Measurements from ENCODE around the gene BRINP2. TPM values are rescaled to one million over a fixed set of nuclear protein-coding genes. Genes with fewer than 3 reads are reported as not detected.

Gene BRINP2
- polyA plus RNA-seq, 2 of the 4 experiments (the other 2 are of a cell fraction), result 0.04 to 0.09 TPM

- FAIRE-seq, result no peak
- no peak for ATAC-seq
- TF ChIP-seq NR3C1 (IDR thresholded peaks at IDR 0.05), result no peak
- H3K9me3 ChIP-seq, result no peaks in the 10 kb centered on the region
- POLR2A ChIA-PET, result no interaction called here
- CTCF ChIA-PET, result no interaction called here
- no peak overlapping the region for H3K4me2 ChIP-seq
- H3K4me1 ChIP-seq, result no peaks in the 10 kb centered on the region
- DNase-seq (ENCODE audit: low read depth in 1 of 2, low spot score in 1 of 2), result no peak
- no peak overlapping the region for H3K27ac ChIP-seq
- WGBS (ENCODE audit: missing lambda C conversion rate), result 32% methylated on average over 12 of the region's 12 CpGs
- no peak overlapping the region for H3K4me3 ChIP-seq
Measured at GRCh38 chr1:177122461-177123251, 48.1 kb upstream of the BRINP2 start.

GRCh38 chr1:177124577-177125278 lies 46.0 kb upstream of the BRINP2 start:
- H3K4me3 ChIP-seq, result no peak overlapping the region
- WGBS (ENCODE audit: missing lambda C conversion rate), result 2% methylated on average over 4 of the region's 4 CpGs
- ChIA-PET POLR2A (no interaction called here), CTCF (no interaction called here)
- H3K4me2 ChIP-seq, result no peak overlapping the region
- no peak overlapping the region for H3K27ac ChIP-seq
- no peaks in the 10 kb centered on the region for H3K4me1 ChIP-seq
- no peaks in the 10 kb centered on the region for H3K9me3 ChIP-seq
- DNase-seq (ENCODE audit: low read depth in 1 of 2, low spot score in 1 of 2), result no peak
- ATAC-seq, result no peak
- no peak for FAIRE-seq
- no peak for TF ChIP-seq TP53 (CRISPR knock-in tag; IDR thresholded peaks at IDR 0.05)
- TF ChIP-seq HOXB5 (CRISPR knock-in tag; IDR thresholded peaks at IDR 0.05), result no peak
- TF ChIP-seq MYC (IDR thresholded peaks at IDR 0.05; ENCODE audit: borderline replicate concordance, low read length), result no peak
- no peak for TF ChIP-seq USF2 (IDR thresholded peaks at IDR 0.05)
- TF ChIP-seq ATOH8 (CRISPR knock-in tag; IDR thresholded peaks at IDR 0.05; ENCODE audit: low read depth), result no peak
- TF ChIP-seq CHD2 (IDR thresholded peaks at IDR 0.05; ENCODE audit: low read length, partially characterized antibody), result no peak
- TF ChIP-seq RARB (CRISPR knock-in tag; IDR thresholded peaks at IDR 0.05), result no peak
- no peak for TF ChIP-seq POLR2A (IDR thresholded peaks at IDR 0.05; ENCODE audit: low read length)
- no peak for TF ChIP-seq EHF (CRISPR knock-in tag; IDR thresholded peaks at IDR 0.05)
- no peak for TF ChIP-seq FOSB (CRISPR knock-in tag; IDR thresholded peaks at IDR 0.05)
- no peak for TF ChIP-seq EHMT2 (IDR thresholded peaks at IDR 0.05; ENCODE audit: low read depth)
- TF ChIP-seq HOXB13 (CRISPR knock-in tag; IDR thresholded peaks at IDR 0.05; ENCODE audit: low read depth), result no peak
- no peak for TF ChIP-seq BHLHE40 (IDR thresholded peaks at IDR 0.05; ENCODE audit: low read depth, low read length)

- 0% methylated on average over 3 of the region's 3 CpGs for WGBS (ENCODE audit: missing lambda C conversion rate)
Measured at GRCh38 chr1:177126267-177126666, 44.5 kb upstream of the BRINP2 start.

More at GRCh38 chr1:177126267-177126666, 44.5 kb upstream of the BRINP2 start:
- Histone ChIP-seq H3K4me1 (no peaks in the 10 kb centered on the region), H3K4me3 (no peak overlapping the region), H3K9me3 (no peaks in the 10 kb centered on the region), H3K27ac (no peak overlapping the region), H3K4me2 (no peak overlapping the region)
- POLR2A ChIA-PET, result no interaction called here
- TF ChIP-seq NR3C1 (IDR thresholded peaks at IDR 0.05), result no peak
- no peak for TF ChIP-seq CBX2 (IDR thresholded peaks at IDR 0.05; ENCODE audit: borderline replicate concordance, low read depth)
- TF ChIP-seq BHLHE40 (IDR thresholded peaks at IDR 0.05; ENCODE audit: low read depth, low read length), result no peak
- no peak for TF ChIP-seq POLR2A (IDR thresholded peaks at IDR 0.05; ENCODE audit: low read length)
- no peak for TF ChIP-seq FOSL2 (IDR thresholded peaks at IDR 0.05)
- TF ChIP-seq FOSL2 (CRISPR knock-in tag; IDR thresholded peaks at IDR 0.05), result no peak
- TF ChIP-seq JUNB (IDR thresholded peaks at IDR 0.05), result no peak
- no peak for TF ChIP-seq E2F6 (IDR thresholded peaks at IDR 0.05; ENCODE audit: borderline replicate concordance, low read depth)
- TF ChIP-seq MYC (IDR thresholded peaks at IDR 0.05; ENCODE audit: borderline replicate concordance, low read length), result no peak
- no peak for TF ChIP-seq HEYL (CRISPR knock-in tag; IDR thresholded peaks at IDR 0.05)
- no peak for TF ChIP-seq REST (IDR thresholded peaks at IDR 0.05)
- TF ChIP-seq HOXB5 (CRISPR knock-in tag; IDR thresholded peaks at IDR 0.05), result no peak
- TF ChIP-seq EP300 (IDR thresholded peaks at IDR 0.05), result no peak
- no peak for TF ChIP-seq RNF2 (IDR thresholded peaks at IDR 0.05; ENCODE audit: borderline replicate concordance, low read depth)
- no peak for TF ChIP-seq SMC3 (IDR thresholded peaks at IDR 0.05)
- no peak for TF ChIP-seq KDM5A (IDR thresholded peaks at IDR 0.05)
- no peak for TF ChIP-seq FOSB (CRISPR knock-in tag; IDR thresholded peaks at IDR 0.05)
- DNase-seq (ENCODE audit: low read depth in 1 of 2, low spot score in 1 of 2), result no peak
- ATAC-seq, result no peak
- FAIRE-seq, result no peak
- CTCF ChIA-PET, result no interaction called here

Measured in A549 (cell line).